ENCODE measurements around the gene CDT1.

DNA sequence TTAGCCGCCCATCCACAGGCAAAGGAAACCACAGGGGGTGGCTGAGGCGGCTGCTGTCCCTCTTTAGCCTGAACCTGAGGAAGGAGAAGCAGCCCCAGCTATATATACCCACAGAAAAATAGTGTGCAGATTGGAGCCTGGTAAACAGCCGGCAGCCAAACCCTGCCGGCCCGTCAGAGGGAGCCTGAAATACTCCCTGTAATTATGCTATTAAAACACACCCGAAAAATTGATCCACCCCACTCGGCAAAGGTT is 25.4 kb upstream of the CDT1 start:
- TF ChIP-seq POLR2A (IDR thresholded peaks at IDR 0.05) (no peak), CTCF (IDR thresholded peaks at IDR 0.05) (no peak)

All from ovary (tissue), 3 donors.